GM21717 (cell line): ENCODE data around the gene PFN2.
A peak's percentile ranks its signal among the peaks of the same experiment; 100 is the strongest.
"Not testable (repeated sequence)": the region's sequence is repeated elsewhere in the genome, so short reads cannot be mapped to it uniquely, and the experiment has no call there.

ENCODE experiments used
- ATAC-seq: cut with Tn5 transposase; IDR thresholded peaks from one replicate; pipeline ENCODE4 v1.9.1; 2021; ENCODE audit warnings: mild to moderate bottlenecking, moderate library complexity; ENCODE audit not compliant: unreplicated experiment

PFN2 gene

GRCh38 chr3:149969110-149969939, 1.4 kb downstream of the PFN2 start:
- ATAC-seq = peak; percentile 1

- no peak for ATAC-seq
These were observed 2.5 kb downstream of the PFN2 start for GRCh38 chr3:149968216-149968615.

GRCh38 chr3:149967086-149967685, 3.5 kb downstream of the PFN2 start:
- ATAC-seq = no peak

GRCh38 chr3:149965278-149965677, 5.4 kb downstream of the PFN2 start:
- ATAC-seq = no peak

- ATAC-seq = no peak
These were observed 6.4 kb downstream of the PFN2 start for GRCh38 chr3:149964291-149964690.

- ATAC-seq = no peak
These were observed 7.2 kb downstream of the PFN2 start for GRCh38 chr3:149963485-149963884.

- ATAC-seq = no peak
These were observed 11.3 kb downstream of the PFN2 start for GRCh38 chr3:149959443-149959842.

GRCh38 chr3:149958171-149958796, 12.4 kb downstream of the PFN2 start:
- ATAC-seq = no peak

- ATAC-seq = no peak
These were observed 13.2 kb downstream of the PFN2 start for GRCh38 chr3:149957361-149958125.

- no peak for ATAC-seq
These were observed 15.2 kb downstream of the PFN2 start for GRCh38 chr3:149955449-149955848.

- no peak for ATAC-seq
These were observed 15.9 kb downstream of the PFN2 start for GRCh38 chr3:149954812-149955211.

GRCh38 chr3:149949181-149949580, 21.5 kb downstream of the PFN2 start:
- ATAC-seq = no peak

- ATAC-seq = no peak
These were observed 23.5 kb downstream of the PFN2 start for GRCh38 chr3:149947231-149947630.

- not testable (repeated sequence) for ATAC-seq
These were observed 26.7 kb downstream of the PFN2 start for GRCh38 chr3:149943966-149944365.

GRCh38 chr3:149942409-149942808, 28.3 kb downstream of the PFN2 start:
- ATAC-seq = no peak

- ATAC-seq = no peak
These were observed 28.7 kb downstream of the PFN2 start for GRCh38 chr3:149941946-149942345.

- ATAC-seq = no peak
These were observed 29.5 kb downstream of the PFN2 start for GRCh38 chr3:149941186-149941585.

- not testable (repeated sequence) for ATAC-seq
These were observed 32.2 kb downstream of the PFN2 start for GRCh38 chr3:149938392-149939055.

- peak; percentile 75 for ATAC-seq
These were observed 33.9 kb downstream of the PFN2 start for GRCh38 chr3:149936812-149937230.

- no peak for ATAC-seq
These were observed 36.2 kb downstream of the PFN2 start for GRCh38 chr3:149934524-149934923.

- peak; percentile 77 for ATAC-seq
These were observed 36.8 kb downstream of the PFN2 start for GRCh38 chr3:149933858-149934257.
